Hepatic stellate cell (primary cell): ENCODE results near the gene USP12.

Source experiments
- DNase-seq: peaks from one replicate; pipeline ENCODE4 v3.0.0; 2011; ENCODE audit warnings: low spot score

The USP12 gene

GRCh38 chr13:27120811-27121210 lies 50.8 kb downstream of the USP12 start:
- DNase-seq, result peak; percentile 7

- no peak for DNase-seq
Measured at GRCh38 chr13:27120011-27120410, 51.6 kb downstream of the USP12 start.

- no peak for DNase-seq
Measured at GRCh38 chr13:27118428-27119054, 53.1 kb downstream of the USP12 start.

GRCh38 chr13:27117952-27118351 lies 53.7 kb downstream of the USP12 start:
- DNase-seq, result no peak

DNA sequence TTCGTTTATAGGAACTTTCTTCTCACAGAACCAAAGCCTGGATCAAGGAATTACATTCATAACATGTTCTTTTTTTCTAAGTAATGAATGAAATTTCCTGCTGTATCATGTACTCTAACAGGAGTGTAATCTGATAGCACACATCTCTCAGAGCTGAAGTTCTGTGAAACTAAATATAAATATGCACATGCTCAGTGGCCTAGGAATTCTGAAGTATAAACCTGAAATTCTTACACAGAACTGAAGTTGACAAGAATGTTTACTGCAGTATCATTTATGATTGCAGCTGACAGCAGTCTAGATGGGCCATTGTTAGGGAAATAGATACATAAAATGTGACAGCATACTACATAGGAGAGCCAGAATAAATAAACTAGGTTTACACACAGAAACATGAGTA lies 54.5 kb downstream of the USP12 start:
- no peak for DNase-seq

DNA sequence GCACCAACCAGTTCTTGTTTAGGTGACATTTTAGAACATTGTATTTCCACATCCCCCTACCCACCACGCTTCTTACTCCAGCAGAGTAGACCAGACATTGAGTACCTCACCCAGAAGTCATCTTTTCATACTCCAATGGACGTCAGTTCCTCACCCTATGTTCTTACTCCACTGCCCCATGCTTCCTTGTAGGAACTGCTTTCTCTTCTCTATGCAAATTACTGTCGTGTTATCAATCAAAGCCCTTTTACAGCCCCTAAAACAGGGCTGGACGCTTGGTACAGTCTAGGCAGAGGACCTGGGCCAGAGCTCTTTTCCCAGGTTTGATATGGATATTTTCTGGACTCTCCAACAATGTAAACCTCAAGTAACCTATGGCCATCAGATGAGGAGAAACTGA lies 58.2 kb downstream of the USP12 start:
- no peak for DNase-seq

DNA sequence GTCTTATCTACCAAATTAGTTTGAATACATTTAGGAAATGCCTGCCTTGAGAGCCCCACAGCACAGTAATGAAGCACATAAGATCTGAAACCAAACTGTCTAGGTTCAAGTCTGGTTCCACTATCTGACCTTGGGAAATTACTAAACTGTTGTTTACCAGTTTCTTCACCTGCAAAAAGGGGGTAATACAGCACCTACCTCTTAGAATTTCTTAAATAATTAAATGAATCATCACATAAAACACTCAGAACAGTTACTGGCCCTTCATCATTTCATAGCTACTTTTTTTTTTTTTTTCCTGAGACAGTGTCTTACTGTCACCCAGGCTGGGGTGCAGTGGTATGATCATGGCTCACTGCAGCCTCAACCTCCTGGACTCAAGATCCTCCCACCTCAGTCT lies 59.6 kb downstream of the USP12 start:
- DNase-seq, result no peak

DNA sequence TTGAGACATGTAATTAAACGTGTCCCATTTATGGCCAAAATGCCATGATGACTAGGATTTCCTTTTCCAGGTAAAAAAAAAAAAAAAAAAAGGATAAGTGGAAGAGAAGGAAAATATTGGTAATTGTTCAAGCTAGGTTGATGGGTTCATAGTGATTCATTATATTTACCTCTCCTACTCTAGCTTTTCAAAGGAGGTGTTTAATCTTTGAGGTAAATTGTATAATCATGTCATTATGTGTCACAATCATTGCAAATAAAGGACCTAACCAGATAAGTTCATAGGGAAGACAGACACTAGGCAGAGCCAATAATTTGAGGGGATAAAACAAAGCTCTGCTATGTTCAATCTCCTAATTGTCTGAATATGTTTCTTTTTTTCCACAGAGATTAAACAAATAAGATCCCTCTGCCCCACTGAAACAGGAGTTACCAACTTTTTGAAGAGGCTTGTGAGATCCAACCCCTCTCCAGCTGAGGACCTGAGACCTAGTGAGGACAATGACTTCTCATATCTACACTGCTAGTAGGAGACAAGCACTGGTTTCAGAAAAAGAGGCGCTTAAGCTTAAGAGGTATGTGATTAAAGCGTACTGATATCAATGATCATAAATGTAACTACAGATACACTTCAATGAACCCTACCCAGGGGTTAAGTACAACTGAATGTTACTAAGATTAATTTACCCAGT lies 61.4 kb downstream of the USP12 start:
- DNase-seq, result no peak

DNA sequence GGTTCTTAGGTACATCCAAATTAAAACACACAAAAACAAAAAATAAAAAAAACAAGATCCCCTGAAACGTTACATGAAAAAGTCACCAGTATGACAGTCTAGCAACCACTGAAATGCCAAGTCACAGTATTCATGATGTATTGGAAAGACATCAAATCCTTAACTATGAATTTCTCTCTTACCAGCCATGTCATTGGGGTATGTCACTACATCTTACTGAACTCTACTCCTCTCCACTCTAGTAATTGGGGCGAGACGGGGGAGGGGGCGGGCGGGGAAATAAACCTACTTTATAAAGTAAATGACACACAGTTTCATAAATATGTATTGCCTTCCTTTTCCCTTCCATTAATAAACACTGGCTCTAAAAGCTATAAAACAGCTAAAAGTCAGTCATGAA lies 65.5 kb downstream of the USP12 start:
- no peak for DNase-seq

GRCh38 chr13:27104606-27105005 lies 67.0 kb downstream of the USP12 start:
- DNase-seq, result no peak

DNA sequence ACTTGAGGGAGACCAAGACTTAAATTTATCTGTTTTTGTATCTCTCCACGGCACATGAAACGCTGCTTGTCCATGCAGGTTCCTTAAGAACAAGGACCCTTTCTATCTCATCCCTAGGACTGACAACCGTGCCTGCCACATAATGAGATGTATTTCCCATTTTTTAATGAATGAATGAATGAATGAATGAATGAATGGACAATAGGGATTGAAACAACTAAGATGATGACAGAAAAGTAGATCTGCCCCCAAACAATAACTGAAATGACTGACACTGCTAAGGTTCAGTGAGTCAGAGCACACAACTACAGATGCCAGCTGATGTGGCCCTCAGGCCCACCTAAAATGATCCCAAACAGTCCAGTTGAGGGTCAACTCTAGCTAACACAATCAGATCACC lies 69.8 kb downstream of the USP12 start:
- DNase-seq, result no peak

GRCh38 chr13:27101289-27101688 lies 70.3 kb downstream of the USP12 start:
- DNase-seq, result no peak

GRCh38 chr13:27097691-27098090 lies 73.9 kb downstream of the USP12 start:
- no peak for DNase-seq

GRCh38 chr13:27091451-27091850 lies 80.2 kb downstream of the USP12 start:
- DNase-seq, result no peak

- DNase-seq, result no peak
Measured at GRCh38 chr13:27088619-27089018, 83.0 kb downstream of the USP12 start.

- DNase-seq, result no peak
Measured at GRCh38 chr13:27086599-27087265, 84.9 kb downstream of the USP12 start.

DNA sequence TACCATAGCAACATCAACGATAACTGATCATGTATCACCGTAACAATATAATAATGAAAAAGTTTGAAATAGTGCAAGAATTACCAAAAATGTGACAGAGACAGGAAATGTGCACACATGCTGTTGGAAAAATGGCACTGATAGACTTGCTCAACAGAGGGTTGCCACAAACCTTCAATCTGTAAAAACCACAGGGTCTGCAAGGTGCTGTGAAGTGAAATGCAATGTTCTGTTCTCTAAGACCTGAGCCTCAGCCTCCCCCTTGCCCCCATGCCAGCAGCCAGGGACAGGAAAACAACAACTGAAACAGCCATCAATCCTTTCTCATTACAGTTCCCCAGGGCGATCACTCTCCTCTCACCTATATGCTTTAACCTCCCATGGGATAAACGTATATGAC lies 88.4 kb downstream of the USP12 start:
- DNase-seq, result no peak

- DNase-seq, result no peak
Measured at GRCh38 chr13:27081893-27082679, 89.5 kb downstream of the USP12 start.

DNA sequence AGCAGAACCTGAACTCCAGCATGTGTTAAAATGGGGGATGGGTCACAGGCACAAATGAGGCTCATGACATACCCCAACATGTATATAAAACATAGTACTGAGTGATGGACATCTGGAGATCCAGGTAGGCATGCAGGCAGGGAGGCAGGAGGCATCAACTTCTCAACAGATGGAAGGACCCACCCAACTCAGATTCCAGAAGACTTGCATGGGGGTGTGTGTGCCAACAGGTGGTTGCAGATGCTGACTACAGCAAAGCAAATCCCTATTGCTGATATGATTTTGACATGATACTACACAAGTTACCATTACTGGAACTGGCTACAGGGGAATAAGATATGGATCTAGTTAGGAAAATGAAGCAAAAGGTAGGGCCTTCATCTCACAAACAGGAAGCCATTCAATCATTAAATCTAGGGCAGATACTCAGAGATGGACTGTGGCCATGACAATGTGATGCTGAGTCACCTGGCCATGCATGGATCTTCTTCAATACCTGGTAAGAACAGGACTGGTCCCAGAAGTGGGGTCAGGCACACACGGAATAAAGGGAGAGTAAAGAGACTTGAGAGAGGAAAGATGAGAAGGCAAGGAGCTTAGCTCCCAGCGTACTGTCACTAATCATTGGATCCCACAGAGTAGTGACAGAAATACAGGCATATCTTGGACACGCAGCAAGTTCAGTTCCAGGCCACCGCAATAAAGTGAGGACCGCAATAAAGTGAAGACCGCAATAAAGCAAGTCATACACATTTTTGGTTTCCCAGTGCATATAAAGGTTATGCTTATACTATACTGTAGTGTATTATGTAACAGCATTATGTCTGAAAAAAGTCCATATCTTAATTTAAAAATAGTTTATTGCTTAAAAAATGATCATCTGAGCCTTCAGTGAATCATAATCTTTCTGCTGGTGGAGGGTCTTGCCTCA lies 91.3 kb downstream of the USP12 start:
- no peak for DNase-seq

- DNase-seq, result peak; percentile 36
Measured at GRCh38 chr13:27079421-27079958, 92.1 kb downstream of the USP12 start.

- no peak for DNase-seq
Measured at GRCh38 chr13:27077451-27077850, 94.2 kb downstream of the USP12 start.
